SK-N-SH (cell line): ENCODE measurements around the gene TDRD10.

ENCODE experiments used
- CHD2 ChIP-seq: fragments of 150-350 bp; IDR thresholded peaks from 2 replicates; pipeline ENCODE4 v1.6.1; 2018; ENCODE audit warnings: low read length; ENCODE audit not compliant: partially characterized antibody
- EP300 ChIP-seq, 2 experiments: IDR thresholded peaks; 2 replicates each; pipeline versions ENCODE4 v1.4.0 to v1.6.1; 2012; ENCODE audit warnings: borderline replicate concordance in 1 of 2, low read depth in 1 of 2, low read length in 1 of 2
- FOXJ3 ChIP-seq: sonication (generic); formaldehyde crosslinking; IDR thresholded peaks from 2 replicates; pipeline ENCODE4 v1.5.1; 2020; ENCODE audit warnings: mild to moderate bottlenecking, missing genetic modification reagents
- GABPA ChIP-seq: IDR thresholded peaks from 2 replicates; pipeline ENCODE4 v1.4.0; 2012; ENCODE audit warnings: low read depth, mild to moderate bottlenecking
- PBX3 ChIP-seq: IDR thresholded peaks from 2 replicates; pipeline ENCODE4; 2012
- POLR2AphosphoS5 ChIP-seq: IDR thresholded peaks from 2 replicates; pipeline ENCODE4 v1.6.1; 2012; ENCODE audit warnings: low read depth, low read length
- USF2 ChIP-seq: fragments of 150-350 bp; IDR thresholded peaks from 2 replicates; pipeline ENCODE4 v1.6.1; 2017; ENCODE audit warnings: antibody characterized with exemption, low read length, low read depth, borderline replicate concordance
- YY1 ChIP-seq: IDR thresholded peaks from 2 replicates; pipeline ENCODE4 v1.4.0; 2012; ENCODE audit warnings: low read depth, mild to moderate bottlenecking
- ZBTB33 ChIP-seq: IDR thresholded peaks from 2 replicates; pipeline ENCODE4 v1.4.0; 2012; ENCODE audit warnings: low read depth, borderline replicate concordance
- TF ChIP-seq, protein P1 (sequence below): fragments of 200-600 bp; sonication (generic); IDR thresholded peaks from 2 replicates; pipeline ENCODE4 v1.6.1; 2017; ENCODE audit warnings: antibody characterized with exemption, mild to moderate bottlenecking, moderate library complexity
- TF ChIP-seq, protein P2 (sequence below): IDR thresholded peaks from 2 replicates; pipeline ENCODE4 v1.4.0; 2012; ENCODE audit warnings: low read depth
- TF ChIP-seq, protein P3 (sequence below): IDR thresholded peaks from 2 replicates; pipeline ENCODE4 v1.6.1; 2012; ENCODE audit warnings: mild to moderate bottlenecking, low read depth, low read length, moderate library complexity

DNA sequence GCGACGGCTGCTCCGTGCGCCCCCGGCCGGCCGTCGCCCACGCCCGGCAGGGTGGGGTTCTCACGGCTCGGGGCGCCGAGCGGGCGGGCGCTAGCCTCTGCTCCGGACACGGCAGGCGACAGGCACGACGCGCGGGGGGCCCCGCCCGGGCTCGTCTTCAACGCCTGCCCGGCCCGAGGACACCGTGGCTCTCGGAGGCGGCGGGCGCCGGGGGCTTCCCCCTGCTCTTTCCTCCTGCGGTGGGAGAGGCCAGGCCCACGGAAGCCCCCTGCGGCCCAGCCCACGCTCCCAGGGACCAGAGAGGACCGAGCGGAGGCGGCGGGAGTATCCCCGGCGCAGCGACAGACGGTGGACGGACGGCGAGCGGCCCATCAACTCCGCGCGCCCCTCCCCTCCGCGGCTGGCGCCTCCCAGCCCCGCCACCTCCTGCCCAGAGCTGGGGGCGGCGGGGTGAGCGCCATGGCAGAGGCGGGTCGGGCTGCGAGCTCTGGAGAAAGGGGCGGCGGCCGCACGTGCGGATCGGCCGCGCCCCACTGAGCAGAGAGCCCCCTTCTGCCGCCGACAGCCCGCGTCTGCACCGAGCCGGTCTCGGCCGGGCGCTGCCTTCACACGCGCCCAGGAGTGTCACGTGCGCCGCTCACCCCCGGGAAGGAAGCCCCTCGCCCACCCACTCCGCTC lies at the start of gene TDRD10, which contains the start of gene SHE:
- TF ChIP-seq GABPA (no peak), POLR2AphosphoS5 (no peak), YY1 (no peak), EP300 (IDR thresholded peaks at IDR 0.05; ENCODE audit: borderline replicate concordance in 1 of 2, low read depth in 1 of 2, low read length in 1 of 2) (no peak), CHD2 (no peak), USF2 (no peak), ZBTB33 (no peak), PBX3 (no peak), FOXJ3 (no peak)
- TF ChIP-seq, protein P1, sequence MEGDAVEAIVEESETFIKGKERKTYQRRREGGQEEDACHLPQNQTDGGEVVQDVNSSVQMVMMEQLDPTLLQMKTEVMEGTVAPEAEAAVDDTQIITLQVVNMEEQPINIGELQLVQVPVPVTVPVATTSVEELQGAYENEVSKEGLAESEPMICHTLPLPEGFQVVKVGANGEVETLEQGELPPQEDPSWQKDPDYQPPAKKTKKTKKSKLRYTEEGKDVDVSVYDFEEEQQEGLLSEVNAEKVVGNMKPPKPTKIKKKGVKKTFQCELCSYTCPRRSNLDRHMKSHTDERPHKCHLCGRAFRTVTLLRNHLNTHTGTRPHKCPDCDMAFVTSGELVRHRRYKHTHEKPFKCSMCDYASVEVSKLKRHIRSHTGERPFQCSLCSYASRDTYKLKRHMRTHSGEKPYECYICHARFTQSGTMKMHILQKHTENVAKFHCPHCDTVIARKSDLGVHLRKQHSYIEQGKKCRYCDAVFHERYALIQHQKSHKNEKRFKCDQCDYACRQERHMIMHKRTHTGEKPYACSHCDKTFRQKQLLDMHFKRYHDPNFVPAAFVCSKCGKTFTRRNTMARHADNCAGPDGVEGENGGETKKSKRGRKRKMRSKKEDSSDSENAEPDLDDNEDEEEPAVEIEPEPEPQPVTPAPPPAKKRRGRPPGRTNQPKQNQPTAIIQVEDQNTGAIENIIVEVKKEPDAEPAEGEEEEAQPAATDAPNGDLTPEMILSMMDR: no peak
- TF ChIP-seq, protein P2, sequence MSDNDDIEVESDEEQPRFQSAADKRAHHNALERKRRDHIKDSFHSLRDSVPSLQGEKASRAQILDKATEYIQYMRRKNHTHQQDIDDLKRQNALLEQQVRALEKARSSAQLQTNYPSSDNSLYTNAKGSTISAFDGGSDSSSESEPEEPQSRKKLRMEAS: no peak
- TF ChIP-seq, protein P3, sequence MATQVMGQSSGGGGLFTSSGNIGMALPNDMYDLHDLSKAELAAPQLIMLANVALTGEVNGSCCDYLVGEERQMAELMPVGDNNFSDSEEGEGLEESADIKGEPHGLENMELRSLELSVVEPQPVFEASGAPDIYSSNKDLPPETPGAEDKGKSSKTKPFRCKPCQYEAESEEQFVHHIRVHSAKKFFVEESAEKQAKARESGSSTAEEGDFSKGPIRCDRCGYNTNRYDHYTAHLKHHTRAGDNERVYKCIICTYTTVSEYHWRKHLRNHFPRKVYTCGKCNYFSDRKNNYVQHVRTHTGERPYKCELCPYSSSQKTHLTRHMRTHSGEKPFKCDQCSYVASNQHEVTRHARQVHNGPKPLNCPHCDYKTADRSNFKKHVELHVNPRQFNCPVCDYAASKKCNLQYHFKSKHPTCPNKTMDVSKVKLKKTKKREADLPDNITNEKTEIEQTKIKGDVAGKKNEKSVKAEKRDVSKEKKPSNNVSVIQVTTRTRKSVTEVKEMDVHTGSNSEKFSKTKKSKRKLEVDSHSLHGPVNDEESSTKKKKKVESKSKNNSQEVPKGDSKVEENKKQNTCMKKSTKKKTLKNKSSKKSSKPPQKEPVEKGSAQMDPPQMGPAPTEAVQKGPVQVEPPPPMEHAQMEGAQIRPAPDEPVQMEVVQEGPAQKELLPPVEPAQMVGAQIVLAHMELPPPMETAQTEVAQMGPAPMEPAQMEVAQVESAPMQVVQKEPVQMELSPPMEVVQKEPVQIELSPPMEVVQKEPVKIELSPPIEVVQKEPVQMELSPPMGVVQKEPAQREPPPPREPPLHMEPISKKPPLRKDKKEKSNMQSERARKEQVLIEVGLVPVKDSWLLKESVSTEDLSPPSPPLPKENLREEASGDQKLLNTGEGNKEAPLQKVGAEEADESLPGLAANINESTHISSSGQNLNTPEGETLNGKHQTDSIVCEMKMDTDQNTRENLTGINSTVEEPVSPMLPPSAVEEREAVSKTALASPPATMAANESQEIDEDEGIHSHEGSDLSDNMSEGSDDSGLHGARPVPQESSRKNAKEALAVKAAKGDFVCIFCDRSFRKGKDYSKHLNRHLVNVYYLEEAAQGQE: no peak
